Cardiac muscle cell (in vitro differentiated cells and primary cell): Measurements from ENCODE around the gene SLC26A11. TPM values are rescaled to one million over a fixed set of nuclear protein-coding genes. Genes with fewer than 3 reads are reported as not detected.

Experiments
- DNase-seq, 2 donors: peaks; one replicate each; pipeline versions ENCODE4 v3.0.0 to v3.0.0-alpha.2; 2010 to 2017; ENCODE audit warnings: low read depth in 1 of 2, low spot score in 1 of 2
- H3K27ac ChIP-seq: fragments of 200-600 bp; sonication (generic); 2 replicates; pipeline ENCODE4 v1.5.1; 2016
- H3K27me3 ChIP-seq: fragments of 200-600 bp; sonication (generic); 2 replicates; pipeline ENCODE4 v1.6.0; 2016; ENCODE audit warnings: control low read depth
- H3K36me3 ChIP-seq: fragments of 200-600 bp; sonication (generic); 2 replicates; pipeline ENCODE4 v1.5.1; 2016; ENCODE audit warnings: control low read depth
- H3K4me1 ChIP-seq: fragments of 200-600 bp; sonication (generic); 2 replicates; pipeline ENCODE4 v1.8.1; 2017; ENCODE audit warnings: low read depth, mild to moderate bottlenecking, mixed run types
- H3K4me3 ChIP-seq: fragments of 200-600 bp; sonication (generic); 2 replicates; pipeline ENCODE4 v1.5.1; 2016; ENCODE audit warnings: mild to moderate bottlenecking
- H3K9me3 ChIP-seq: fragments of 200-600 bp; sonication (generic); 2 replicates; pipeline ENCODE4 v1.5.1; 2017; ENCODE audit warnings: low read depth, mild to moderate bottlenecking, control low read depth
- CTCF ChIP-seq: IDR thresholded peaks from 2 replicates; pipeline ENCODE4 v1.5.1; 2012; ENCODE audit warnings: low read depth, mild to moderate bottlenecking, low read length
- polyA plus RNA-seq: library from polyadenylated mRNA; unstranded; fragments of >200 nt; fragmentation: Nextera tagmentation; extraction: Ambion mirVana; gene quantifications from 2 replicates; pipeline ENCODE4 v1.2.1, GENCODE V29; 2016
- total RNA-seq: library from RNA; depleted of rRNA; stranded (reverse); fragments of >200 nt; gene quantifications from 2 replicates; pipeline ENCODE4 v1.2.3, GENCODE V29; 2016

The SLC26A11 gene
- total and polyA plus RNA-seq, 2 experiments from 2014 or later, result 39.0 to 46.8 TPM

GRCh38 chr17:80227666-80228065 is 7.4 kb downstream of the SLC26A11 start:
- no peaks in the 10 kb centered on the region for H3K4me1 ChIP-seq
- no peaks in the 10 kb centered on the region for H3K9me3 ChIP-seq
- TF ChIP-seq CTCF, result no peak
- DNase-seq, result no peak
- H3K27ac ChIP-seq, result no peak overlapping the region
- no peaks in the 10 kb centered on the region for H3K36me3 ChIP-seq
- H3K4me3 ChIP-seq, result no peak overlapping the region
- H3K27me3 ChIP-seq, result no peaks in the 10 kb centered on the region

GRCh38 chr17:80228477-80228876 is 8.2 kb downstream of the SLC26A11 start:
- H3K4me3 ChIP-seq, result no peak overlapping the region
- no peaks in the 10 kb centered on the region for H3K27me3 ChIP-seq
- no peaks in the 10 kb centered on the region for H3K9me3 ChIP-seq
- peaks cover 3% of the 10 kb centered on the region for H3K36me3 ChIP-seq
- DNase-seq, result no peak
- TF ChIP-seq CTCF, result no peak
- no peak overlapping the region for H3K27ac ChIP-seq
- no peaks in the 10 kb centered on the region for H3K4me1 ChIP-seq

DNA sequence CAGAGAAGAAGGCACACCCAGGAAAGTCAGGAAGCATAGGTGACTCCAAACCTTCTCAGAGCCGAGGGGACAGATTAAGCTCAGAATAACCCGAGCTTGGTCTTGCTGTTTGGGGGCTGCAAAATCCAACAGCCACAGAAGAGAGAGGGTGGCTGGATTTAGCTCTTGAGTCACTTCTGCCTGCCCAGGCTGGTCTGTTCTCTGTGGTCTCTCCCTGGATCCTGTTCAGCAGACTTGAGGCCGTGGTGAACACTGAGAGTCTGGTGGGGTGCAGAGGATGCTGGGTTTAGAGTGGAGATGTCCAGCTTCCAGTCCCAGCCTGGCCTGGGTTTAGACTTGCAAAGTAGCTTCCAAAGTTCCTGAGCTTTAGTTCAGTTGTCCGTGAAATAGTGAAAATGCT is 8.8 kb downstream of the SLC26A11 start:
- Histone ChIP-seq H3K4me3 (no peak overlapping the region), H3K9me3 (no peaks in the 10 kb centered on the region), H3K4me1 (no peaks in the 10 kb centered on the region), H3K27ac (no peak overlapping the region), H3K27me3 (no peaks in the 10 kb centered on the region), H3K36me3 (peaks cover 3% of the 10 kb centered on the region)
- DNase-seq, result no peak
- no peak for TF ChIP-seq CTCF

- TF ChIP-seq CTCF, result no peak
- no peak for DNase-seq
- Histone ChIP-seq H3K9me3 (no peaks in the 10 kb centered on the region), H3K4me3 (no peak overlapping the region), H3K27me3 (no peaks in the 10 kb centered on the region), H3K27ac (no peak overlapping the region), H3K36me3 (peaks cover 4% of the 10 kb centered on the region), H3K4me1 (no peaks in the 10 kb centered on the region)
These were observed 12.2 kb downstream of the SLC26A11 start for GRCh38 chr17:80232438-80232837.

- Histone ChIP-seq H3K4me3 (no peak overlapping the region), H3K27me3 (no peaks in the 10 kb centered on the region), H3K36me3 (peaks cover 9% of the 10 kb centered on the region), H3K9me3 (no peaks in the 10 kb centered on the region), H3K27ac (no peak overlapping the region), H3K4me1 (no peaks in the 10 kb centered on the region)
- DNase-seq, result no peak
- TF ChIP-seq CTCF, result no peak
These were observed 13.0 kb downstream of the SLC26A11 start for GRCh38 chr17:80233202-80233601.

GRCh38 chr17:80236911-80237310 is 16.7 kb downstream of the SLC26A11 start:
- Histone ChIP-seq H3K4me1 (no peaks in the 10 kb centered on the region), H3K27me3 (no peaks in the 10 kb centered on the region), H3K36me3 (peaks cover 17% of the 10 kb centered on the region), H3K27ac (no peak overlapping the region), H3K9me3 (no peaks in the 10 kb centered on the region), H3K4me3 (no peak overlapping the region)
- no peak for TF ChIP-seq CTCF
- no peak for DNase-seq
